HCT116 (cell line): ENCODE measurements around the gene NRCAM.
A peak's percentile ranks its signal among the peaks of the same experiment; 100 is the strongest.

Experiments
- CTCF ChIP-seq, 3 experiments: fragments of 200-600 bp in 1 of 3; sonication (generic) in 1 of 3; IDR thresholded peaks in 2 of 3; conservative IDR thresholded peaks in 1 of 3; 2 replicates each; pipeline ENCODE4 v1.5.1; 2012 to 2017; ENCODE audit warnings: low read depth in 2 of 3, low read length in 2 of 3, antibody characterized with exemption in 1 of 3, borderline replicate concordance in 1 of 3, control low read depth in 1 of 3, mild to moderate bottlenecking in 1 of 3, mixed read lengths in 1 of 3, mixed run types in 1 of 3, moderate library complexity in 1 of 3; ENCODE audit not compliant: insufficient read depth in 1 of 3
- ELF1 ChIP-seq: IDR thresholded peaks from 2 replicates; pipeline ENCODE4 v1.6.1; 2012; ENCODE audit warnings: low read depth, borderline replicate concordance
- EZH2 ChIP-seq: fragments of 200-600 bp; sonication (generic); IDR thresholded peaks from 2 replicates; pipeline ENCODE4 v1.6.1; 2017; ENCODE audit warnings: antibody characterized with exemption, mixed run types
- EZH2phosphoT487 ChIP-seq: fragments of 200-600 bp; IDR thresholded peaks from 2 replicates; pipeline ENCODE4 v1.6.1; 2018; ENCODE audit warnings: antibody characterized with exemption, borderline replicate concordance
- JUND ChIP-seq: IDR thresholded peaks from 2 replicates; pipeline ENCODE4 v1.6.1; 2012
- POLR2A ChIP-seq: IDR thresholded peaks from 2 replicates; pipeline ENCODE4 v1.7.0; 2011; ENCODE audit warnings: borderline replicate concordance; ENCODE audit not compliant: insufficient read depth, insufficient read length; ENCODE audit errors: extremely low read depth
- POLR2AphosphoS5 ChIP-seq: IDR thresholded peaks from 2 replicates; pipeline ENCODE4 v1.6.1; 2011; ENCODE audit warnings: mild to moderate bottlenecking, low read depth, low read length, moderate library complexity
- RAD21 ChIP-seq: IDR thresholded peaks from 2 replicates; pipeline ENCODE4 v1.6.1; 2012; ENCODE audit warnings: low read depth, mild to moderate bottlenecking
- SIN3A ChIP-seq: IDR thresholded peaks from 2 replicates; pipeline ENCODE4 v1.6.1; 2012; ENCODE audit warnings: low read depth
- TF ChIP-seq, protein P1 (sequence below): IDR thresholded peaks from 2 replicates; pipeline ENCODE4 v1.6.1; 2012; ENCODE audit warnings: low read depth

DNA sequence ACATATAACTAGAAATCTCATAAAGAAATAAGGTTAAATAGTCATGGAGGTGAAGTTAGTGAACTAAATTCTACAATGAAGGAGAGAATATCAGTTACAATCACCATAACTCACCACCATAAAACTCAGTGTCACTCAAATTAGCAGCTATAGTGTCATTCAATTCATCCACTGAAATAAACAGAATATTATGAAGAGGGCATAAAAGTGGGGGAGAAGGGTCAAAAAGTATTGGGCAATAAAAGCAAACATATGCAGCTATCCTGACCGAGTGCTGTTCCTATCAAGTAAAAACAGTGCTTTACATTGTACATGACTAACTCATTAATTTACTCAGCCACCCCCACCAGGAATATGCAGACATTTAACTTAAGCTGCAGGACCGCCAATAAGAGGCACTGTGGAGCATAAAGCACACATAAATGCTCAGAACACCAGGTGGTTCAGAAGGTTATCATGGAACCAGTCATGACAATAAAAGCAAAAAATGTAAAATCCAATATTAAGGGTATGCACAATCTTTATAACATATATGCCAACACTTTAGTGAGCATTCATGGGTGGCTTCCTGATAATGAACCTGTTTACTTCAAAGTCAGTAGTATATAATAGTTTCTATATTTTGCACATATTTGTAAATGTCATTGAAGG lies 230.6 kb downstream of the NRCAM start:
- TF ChIP-seq CTCF (IDR thresholded peaks at IDR 0.05 in 2 of 3, conservative IDR thresholded peaks at IDR 0.05 in 1 of 3; ENCODE audit: borderline replicate concordance in 1 of 3, insufficient read depth in 1 of 3, low read depth in 2 of 3, low read length in 2 of 3) (peak in 1 of 3 experiments; percentile 26; a peak in 1 of 6 replicates), RAD21 (no peak), POLR2AphosphoS5 (no peak), SIN3A (no peak), EZH2 (no peak), POLR2A (no peak), JUND (no peak), ELF1 (no peak), EZH2phosphoT487 (no peak)
- TF ChIP-seq, protein P1, sequence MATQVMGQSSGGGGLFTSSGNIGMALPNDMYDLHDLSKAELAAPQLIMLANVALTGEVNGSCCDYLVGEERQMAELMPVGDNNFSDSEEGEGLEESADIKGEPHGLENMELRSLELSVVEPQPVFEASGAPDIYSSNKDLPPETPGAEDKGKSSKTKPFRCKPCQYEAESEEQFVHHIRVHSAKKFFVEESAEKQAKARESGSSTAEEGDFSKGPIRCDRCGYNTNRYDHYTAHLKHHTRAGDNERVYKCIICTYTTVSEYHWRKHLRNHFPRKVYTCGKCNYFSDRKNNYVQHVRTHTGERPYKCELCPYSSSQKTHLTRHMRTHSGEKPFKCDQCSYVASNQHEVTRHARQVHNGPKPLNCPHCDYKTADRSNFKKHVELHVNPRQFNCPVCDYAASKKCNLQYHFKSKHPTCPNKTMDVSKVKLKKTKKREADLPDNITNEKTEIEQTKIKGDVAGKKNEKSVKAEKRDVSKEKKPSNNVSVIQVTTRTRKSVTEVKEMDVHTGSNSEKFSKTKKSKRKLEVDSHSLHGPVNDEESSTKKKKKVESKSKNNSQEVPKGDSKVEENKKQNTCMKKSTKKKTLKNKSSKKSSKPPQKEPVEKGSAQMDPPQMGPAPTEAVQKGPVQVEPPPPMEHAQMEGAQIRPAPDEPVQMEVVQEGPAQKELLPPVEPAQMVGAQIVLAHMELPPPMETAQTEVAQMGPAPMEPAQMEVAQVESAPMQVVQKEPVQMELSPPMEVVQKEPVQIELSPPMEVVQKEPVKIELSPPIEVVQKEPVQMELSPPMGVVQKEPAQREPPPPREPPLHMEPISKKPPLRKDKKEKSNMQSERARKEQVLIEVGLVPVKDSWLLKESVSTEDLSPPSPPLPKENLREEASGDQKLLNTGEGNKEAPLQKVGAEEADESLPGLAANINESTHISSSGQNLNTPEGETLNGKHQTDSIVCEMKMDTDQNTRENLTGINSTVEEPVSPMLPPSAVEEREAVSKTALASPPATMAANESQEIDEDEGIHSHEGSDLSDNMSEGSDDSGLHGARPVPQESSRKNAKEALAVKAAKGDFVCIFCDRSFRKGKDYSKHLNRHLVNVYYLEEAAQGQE, result no peak
